GM18519 (cell line): ENCODE results near the gene CD58.

ENCODE experiments used
- ATAC-seq: cut with Tn5 transposase; IDR thresholded peaks from one replicate; pipeline ENCODE4 v1.9.1; 2021; ENCODE audit warnings: mild to moderate bottlenecking, moderate library complexity; ENCODE audit not compliant: unreplicated experiment, low FRiP score

The CD58 gene

GRCh38 chr1:116478621-116479020 is 92.2 kb downstream of the CD58 start:
- ATAC-seq: no peak

GRCh38 chr1:116477429-116477828 is 93.4 kb downstream of the CD58 start:
- no peak for ATAC-seq

GRCh38 chr1:116476321-116476720 is 94.5 kb downstream of the CD58 start:
- ATAC-seq: no peak

GRCh38 chr1:116475850-116476218 is 95.0 kb downstream of the CD58 start:
- no peak for ATAC-seq

- ATAC-seq: no peak
These were observed 95.6 kb downstream of the CD58 start for GRCh38 chr1:116474921-116475849.

- ATAC-seq: no peak
These were observed 98.3 kb downstream of the CD58 start for GRCh38 chr1:116472431-116472961.

GRCh38 chr1:116471241-116471640 is 99.6 kb downstream of the CD58 start:
- no peak for ATAC-seq

GRCh38 chr1:116470671-116471070 is 100.2 kb downstream of the CD58 start:
- ATAC-seq: no peak

- no peak for ATAC-seq
These were observed 103.8 kb downstream of the CD58 start for GRCh38 chr1:116466810-116467557.

- ATAC-seq: no peak
These were observed 104.8 kb downstream of the CD58 start for GRCh38 chr1:116465845-116466685.

GRCh38 chr1:116465477-116465844 is 105.4 kb downstream of the CD58 start:
- ATAC-seq: no peak
